Keratinocyte (primary cell): ENCODE data around the gene CA11. TPM values are rescaled to one million over a fixed set of nuclear protein-coding genes. Genes with fewer than 3 reads are reported as not detected.

Experiments
- DNase-seq: peaks from one replicate; pipeline ENCODE4 v3.0.0-alpha.2; 2011; ENCODE audit warnings: low read depth, missing footprints, low spot score
- FAIRE-seq: peaks from 2 replicates; lab custom pipeline; 2011; peaks lifted over from hg19 to GRCh38; lab: Jason Lieb, UNC
- H2AFZ ChIP-seq: 2 replicates; pipeline ENCODE4 v1.6.0; 2012; ENCODE audit warnings: low read length, control low read depth, inconsistent platforms; ENCODE audit not compliant: control insufficient read depth
- H3K27ac ChIP-seq: 2 replicates; pipeline ENCODE4 v1.5.1; 2011; ENCODE audit warnings: low read length; ENCODE audit not compliant: control insufficient read depth, insufficient read depth
- H3K27me3 ChIP-seq: 3 replicates; pipeline ENCODE4 v1.6.0; 2011; ENCODE audit warnings: low read length; ENCODE audit not compliant: control insufficient read depth, insufficient read depth; ENCODE audit errors: extremely low read depth
- H3K36me3 ChIP-seq, 2 experiments: 2 replicates in 1 of 2; 3 replicates in 1 of 2; pipeline ENCODE4 v1.5.1; 2011; ENCODE audit warnings: low read length in 2 of 2, mild to moderate bottlenecking in 1 of 2; ENCODE audit not compliant: control insufficient read depth in 2 of 2, insufficient read depth in 2 of 2; ENCODE audit errors: extremely low read depth in 1 of 2
- H3K4me1 ChIP-seq: 3 replicates; pipeline ENCODE4 v1.5.1; 2011; ENCODE audit warnings: low read length; ENCODE audit not compliant: control insufficient read depth, insufficient read depth; ENCODE audit errors: extremely low read depth
- H3K4me2 ChIP-seq: 3 replicates; pipeline ENCODE4 v1.6.0; 2011; ENCODE audit warnings: low read depth, low read length; ENCODE audit not compliant: control insufficient read depth, insufficient read depth; ENCODE audit errors: extremely low read depth
- H3K4me3 ChIP-seq, 3 experiments: fragments of 200-600 bp in 1 of 3; sonication (generic) in 1 of 3; 2 replicates in 2 of 3; 3 replicates in 1 of 3; pipeline ENCODE4 v1.5.1; 2011 to 2016; ENCODE audit warnings: low read length in 3 of 3, mild to moderate bottlenecking in 3 of 3, control low read depth in 2 of 3, inconsistent platforms in 1 of 3, low read depth in 1 of 3, mixed read lengths in 1 of 3, mixed run types in 1 of 3, moderate library complexity in 1 of 3; ENCODE audit not compliant: control insufficient read depth in 2 of 3, insufficient read depth in 2 of 3; ENCODE audit errors: extremely low read depth in 1 of 3
- H3K79me2 ChIP-seq: 2 replicates; pipeline ENCODE4 v1.6.0; 2012; ENCODE audit warnings: low read length; ENCODE audit not compliant: control insufficient read depth, insufficient read depth
- H3K9ac ChIP-seq: 3 replicates; pipeline ENCODE4 v1.6.0; 2011; ENCODE audit warnings: low read length; ENCODE audit not compliant: control insufficient read depth, insufficient read depth; ENCODE audit errors: extremely low read depth
- H3K9me1 ChIP-seq: 3 replicates; pipeline ENCODE4 v1.6.0; 2011; ENCODE audit warnings: low read length; ENCODE audit not compliant: control insufficient read depth, insufficient read depth; ENCODE audit errors: extremely low read depth
- H3K9me3 ChIP-seq: 2 replicates; pipeline ENCODE4 v1.5.1; 2012; ENCODE audit warnings: low read depth, low read length; ENCODE audit not compliant: control insufficient read depth
- H4K20me1 ChIP-seq: 3 replicates; pipeline ENCODE4 v1.6.0; 2011; ENCODE audit warnings: low read length; ENCODE audit not compliant: control insufficient read depth, insufficient read depth; ENCODE audit errors: extremely low read depth
- EZH2 ChIP-seq: IDR thresholded peaks from one replicate; pipeline ENCODE4 v1.6.1; 2012; ENCODE audit warnings: inconsistent platforms, mild to moderate bottlenecking, low read length, moderate library complexity
- dilution Hi-C: fragments of 300-500 bp; cut with MboI; formaldehyde crosslinking; loops from one replicate; pipeline ENCODE4 v1.7.0; 2020; ENCODE audit warnings: low sequenced_read_pairs; ENCODE audit not compliant: extremely low pct_ligation_motif_present
- polyA plus RNA-seq, 5 experiments: library from polyadenylated mRNA; depleted of rRNA in 3 of 5; stranded (reverse) in 3 of 5; stranded (forward) in 1 of 5; unstranded in 1 of 5; fragments of >200 nt; gene quantifications; 1 replicate in 1 of 5; 2 replicates in 3 of 5; 3 replicates in 1 of 5; pipeline versions ENCODE4 v1.2.1 to v1.2.3, GENCODE V29; 2011 to 2012; ENCODE audit warnings: missing spikeins in 2 of 5, low read depth in 1 of 5, low replicate concordance in 1 of 5
- TF ChIP-seq, protein P1 (sequence below), 3 experiments: IDR thresholded peaks in 1 of 3; conservative IDR thresholded peaks in 1 of 3; optimal IDR thresholded peaks in 1 of 3; 2 replicates in 2 of 3; 3 replicates in 1 of 3; pipeline versions ENCODE3 to v1.5.1; 2011; ENCODE audit warnings: low read length in 3 of 3, mild to moderate bottlenecking in 3 of 3, moderate library complexity in 2 of 3, control low read depth in 1 of 3, inconsistent platforms in 1 of 3; ENCODE audit not compliant: insufficient read depth in 2 of 3; ENCODE audit errors: extremely low read depth in 1 of 3

CA11 gene
- polyA plus RNA-seq, 1 donor (not counting 4 experiments of a cell fraction or from before 2014, with no cell fraction given), result 1.6 TPM

GRCh38 chr19:48603001-48603400 lies 43.0 kb downstream of the CA11 start:
- no peak for FAIRE-seq
- no peaks in the 10 kb centered on the region for H3K4me1 ChIP-seq
- no peak overlapping the region for H2AFZ ChIP-seq
- no peaks in the 10 kb centered on the region for H3K79me2 ChIP-seq
- H3K9me1 ChIP-seq, result no peaks in the 10 kb centered on the region
- no peaks in the 10 kb centered on the region for H4K20me1 ChIP-seq
- no peaks in the 10 kb centered on the region for H3K36me3 ChIP-seq
- no peak overlapping the region for H3K4me3 ChIP-seq
- no peak overlapping the region for H3K9ac ChIP-seq
- dilution Hi-C loops, result no loop called here
- H3K4me2 ChIP-seq, result no peak overlapping the region
- no peak overlapping the region for H3K27ac ChIP-seq
- no peak for DNase-seq
- no peak for TF ChIP-seq EZH2
- TF ChIP-seq, protein P1, sequence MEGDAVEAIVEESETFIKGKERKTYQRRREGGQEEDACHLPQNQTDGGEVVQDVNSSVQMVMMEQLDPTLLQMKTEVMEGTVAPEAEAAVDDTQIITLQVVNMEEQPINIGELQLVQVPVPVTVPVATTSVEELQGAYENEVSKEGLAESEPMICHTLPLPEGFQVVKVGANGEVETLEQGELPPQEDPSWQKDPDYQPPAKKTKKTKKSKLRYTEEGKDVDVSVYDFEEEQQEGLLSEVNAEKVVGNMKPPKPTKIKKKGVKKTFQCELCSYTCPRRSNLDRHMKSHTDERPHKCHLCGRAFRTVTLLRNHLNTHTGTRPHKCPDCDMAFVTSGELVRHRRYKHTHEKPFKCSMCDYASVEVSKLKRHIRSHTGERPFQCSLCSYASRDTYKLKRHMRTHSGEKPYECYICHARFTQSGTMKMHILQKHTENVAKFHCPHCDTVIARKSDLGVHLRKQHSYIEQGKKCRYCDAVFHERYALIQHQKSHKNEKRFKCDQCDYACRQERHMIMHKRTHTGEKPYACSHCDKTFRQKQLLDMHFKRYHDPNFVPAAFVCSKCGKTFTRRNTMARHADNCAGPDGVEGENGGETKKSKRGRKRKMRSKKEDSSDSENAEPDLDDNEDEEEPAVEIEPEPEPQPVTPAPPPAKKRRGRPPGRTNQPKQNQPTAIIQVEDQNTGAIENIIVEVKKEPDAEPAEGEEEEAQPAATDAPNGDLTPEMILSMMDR (optimal IDR thresholded peaks at IDR 0.05 in 1 of 3, IDR thresholded peaks at IDR 0.05 in 1 of 3, conservative IDR thresholded peaks at IDR 0.05 in 1 of 3; ENCODE audit: extremely low read depth in 1 of 3, insufficient read depth in 2 of 3, low read length in 3 of 3), result no peak
- no peaks in the 10 kb centered on the region for H3K9me3 ChIP-seq
- no peaks in the 10 kb centered on the region for H3K27me3 ChIP-seq

DNA sequence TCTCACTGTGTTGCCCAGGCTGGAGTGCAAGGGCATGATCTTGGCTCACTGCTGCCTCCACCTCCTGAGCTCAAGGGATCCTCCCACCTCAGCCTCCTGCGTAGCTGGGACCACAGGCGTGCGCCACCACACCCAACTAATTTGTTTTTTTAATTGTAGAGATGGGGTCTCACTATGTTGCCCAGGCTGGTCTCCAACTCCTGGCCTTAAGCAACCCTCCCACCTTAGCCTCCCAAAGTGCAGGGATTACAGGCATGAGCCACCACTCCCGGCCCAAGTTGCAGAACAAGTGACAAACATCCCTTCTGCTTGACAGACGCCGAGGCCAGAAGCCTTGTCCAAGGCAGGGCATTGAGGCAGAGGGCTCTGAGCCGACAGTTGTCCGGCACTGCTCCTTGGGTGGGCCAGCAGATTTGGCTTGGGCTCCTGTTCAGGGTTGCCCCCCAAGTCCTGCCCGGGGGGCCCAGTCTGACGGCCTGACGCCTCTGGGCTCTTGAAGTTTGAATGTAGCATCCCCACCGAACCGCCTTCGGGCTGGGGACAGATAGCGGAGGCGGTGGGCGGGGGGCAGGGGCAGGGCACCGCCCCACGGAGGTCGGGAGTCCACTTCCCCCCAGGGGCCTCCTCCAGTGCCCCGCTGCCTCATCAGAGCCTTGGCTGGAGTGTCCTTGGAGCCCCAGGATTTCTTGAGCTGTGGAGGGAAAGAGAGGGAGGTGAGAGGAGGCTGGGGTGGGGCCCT lies 45.1 kb downstream of the CA11 start:
- H2AFZ ChIP-seq, result no peak overlapping the region
- H3K36me3 ChIP-seq, result no peaks in the 10 kb centered on the region
- dilution Hi-C loops, result no loop called here
- no peaks in the 10 kb centered on the region for H3K9me1 ChIP-seq
- H3K4me1 ChIP-seq, result no peaks in the 10 kb centered on the region
- no peaks in the 10 kb centered on the region for H3K79me2 ChIP-seq
- H3K27me3 ChIP-seq, result no peaks in the 10 kb centered on the region
- no peak for FAIRE-seq
- no peak overlapping the region for H3K9ac ChIP-seq
- no peak overlapping the region for H3K4me2 ChIP-seq
- no peaks in the 10 kb centered on the region for H4K20me1 ChIP-seq
- H3K4me3 ChIP-seq, result no peak overlapping the region
- DNase-seq, result no peak
- H3K27ac ChIP-seq, result no peak overlapping the region
- H3K9me3 ChIP-seq, result no peaks in the 10 kb centered on the region
- TF ChIP-seq, protein P1 (optimal IDR thresholded peaks at IDR 0.05 in 1 of 3, IDR thresholded peaks at IDR 0.05 in 1 of 3, conservative IDR thresholded peaks at IDR 0.05 in 1 of 3; ENCODE audit: extremely low read depth in 1 of 3, insufficient read depth in 2 of 3, low read length in 3 of 3), result no peak
- no peak for TF ChIP-seq EZH2
